NCI-H1436 (cell line): ENCODE results near the gene IDI2.

Experiments
- DNase-seq: peaks from one replicate; lab custom pipeline; 2025; lab: John Stamatoyannopoulos, UW

IDI2 gene

DNA sequence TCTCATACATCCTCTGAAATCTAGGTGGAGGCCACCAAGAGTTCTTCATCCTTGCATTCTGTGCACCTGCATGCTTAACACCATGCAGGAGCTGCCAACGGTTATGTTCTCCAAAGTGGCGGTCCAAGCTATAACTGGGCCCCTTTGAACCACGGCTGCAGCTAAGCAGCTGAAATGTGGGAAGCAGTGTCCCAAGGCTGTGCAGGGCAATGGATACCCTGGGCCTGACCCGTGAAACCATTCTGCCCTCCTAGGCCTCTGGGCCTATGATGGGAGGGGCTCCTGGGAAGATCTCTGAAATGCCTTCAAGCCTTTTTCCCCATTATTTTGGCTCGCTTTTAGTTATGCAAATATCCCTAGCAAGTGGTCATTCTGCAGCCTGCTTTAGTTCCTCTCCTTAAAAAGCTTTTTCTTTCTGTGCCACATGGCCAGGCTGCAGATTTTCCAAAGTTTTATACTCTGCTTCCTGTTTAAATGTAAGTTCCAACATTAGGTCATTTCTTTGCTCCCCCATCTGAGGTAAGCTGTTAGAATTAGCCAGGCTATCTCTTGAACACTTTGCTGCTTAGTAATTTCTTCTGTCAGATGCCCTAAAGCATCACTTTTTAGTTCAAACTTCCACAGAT lies 45.1 kb downstream of the IDI2 start:
- DNase-seq = no peak

DNA sequence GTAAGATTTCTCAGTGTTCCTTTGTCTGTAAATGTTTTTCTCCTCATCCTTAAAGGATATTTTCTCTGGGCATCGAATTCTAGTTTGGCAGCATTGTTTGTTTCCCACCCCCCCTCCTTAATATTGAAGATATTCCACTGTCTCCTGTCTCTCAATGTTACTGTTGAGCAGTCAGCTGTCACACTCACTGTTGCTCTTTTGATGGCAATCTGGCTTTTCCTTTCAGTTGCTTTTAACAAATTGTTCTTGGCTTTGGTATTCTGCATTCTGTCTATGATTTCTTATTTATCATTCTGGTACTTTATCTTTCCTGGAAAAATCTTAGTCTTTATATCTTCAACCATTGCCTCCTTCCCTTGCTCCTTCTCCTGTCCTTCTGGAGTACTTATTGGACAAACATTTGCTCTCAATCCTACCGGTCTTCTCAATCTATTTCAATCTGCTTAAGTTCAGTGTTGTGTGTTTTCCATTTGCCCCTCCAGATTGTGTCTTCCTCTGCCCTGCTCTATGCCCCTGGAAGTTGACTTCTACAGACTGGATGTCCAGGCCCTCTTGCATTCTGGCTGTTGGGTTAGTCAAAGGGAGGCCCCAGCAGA lies 46.7 kb downstream of the IDI2 start:
- DNase-seq = no peak

- no peak for DNase-seq
These were observed 49.3 kb downstream of the IDI2 start for GRCh38 chr10:976316-976715.

DNA sequence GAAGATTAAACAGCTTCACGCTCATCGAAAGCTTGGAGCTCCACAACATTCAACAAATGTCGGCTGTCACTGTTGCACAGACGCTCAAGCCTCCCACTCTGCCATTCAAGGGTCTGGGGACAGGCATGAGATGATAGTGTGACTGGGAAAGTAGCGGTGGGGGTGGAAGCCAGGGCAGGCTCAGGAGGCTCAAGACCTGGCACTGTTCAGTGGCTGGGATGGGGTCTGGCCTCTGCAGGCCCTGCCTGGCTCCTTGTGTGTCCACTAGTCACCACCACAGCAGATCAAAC lies 50.9 kb downstream of the IDI2 start:
- DNase-seq = no peak

DNA sequence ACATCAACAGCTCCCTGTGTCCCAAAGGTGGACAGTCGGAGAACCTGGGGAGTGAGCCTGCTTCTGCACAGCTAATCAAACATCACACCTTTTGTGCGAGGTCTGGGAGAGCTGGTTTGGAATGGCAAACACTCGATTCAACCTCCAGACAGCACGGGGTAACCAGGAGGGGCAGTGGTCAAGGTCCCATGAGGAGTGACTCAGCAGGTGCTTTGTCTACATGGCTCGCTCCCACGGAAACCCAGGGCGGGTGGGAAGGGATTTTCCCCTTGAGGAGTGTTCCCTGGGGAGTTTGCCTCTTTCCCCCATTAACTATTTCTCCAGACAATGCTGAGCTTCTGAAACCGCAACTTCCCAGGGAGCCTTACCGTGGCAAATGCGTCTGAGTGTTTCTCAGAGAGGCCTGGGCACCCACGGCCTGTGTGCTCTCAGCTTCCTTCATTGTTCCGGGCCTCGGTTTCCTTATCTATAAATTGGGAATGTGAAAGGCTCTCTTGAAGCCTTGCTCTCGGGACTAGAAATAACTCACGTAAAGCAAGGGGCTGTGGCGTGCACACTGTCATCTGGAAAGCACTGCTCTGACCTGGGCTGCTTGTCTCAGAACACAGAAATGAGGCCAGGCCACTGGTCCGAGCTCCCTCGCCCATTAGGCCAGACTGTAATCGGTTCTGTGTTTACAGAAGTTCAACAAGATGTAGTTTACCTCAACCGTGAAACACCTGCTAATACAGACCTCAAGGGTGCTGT lies 51.4 kb downstream of the IDI2 start:
- DNase-seq = no peak

DNA sequence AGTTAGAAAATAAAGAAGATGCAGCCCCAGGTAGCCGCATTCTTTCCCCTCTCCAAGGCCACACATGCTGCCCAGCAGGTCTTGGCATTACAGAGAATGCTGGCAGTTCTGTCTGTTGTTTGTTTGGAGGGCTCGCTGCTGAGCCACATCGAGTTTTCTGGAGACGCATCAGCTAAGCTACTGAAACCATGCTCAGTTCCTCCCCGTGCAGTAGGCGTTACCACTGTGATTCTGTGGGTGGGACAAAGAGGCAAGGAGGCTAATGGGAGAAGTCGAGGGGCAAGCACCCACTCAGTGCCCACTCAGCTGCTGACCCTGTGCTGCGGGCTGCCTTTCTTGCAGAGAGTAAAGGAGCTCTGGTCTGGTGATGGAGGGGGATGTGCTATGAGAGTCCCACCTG lies 52.9 kb downstream of the IDI2 start:
- no peak for DNase-seq

DNA sequence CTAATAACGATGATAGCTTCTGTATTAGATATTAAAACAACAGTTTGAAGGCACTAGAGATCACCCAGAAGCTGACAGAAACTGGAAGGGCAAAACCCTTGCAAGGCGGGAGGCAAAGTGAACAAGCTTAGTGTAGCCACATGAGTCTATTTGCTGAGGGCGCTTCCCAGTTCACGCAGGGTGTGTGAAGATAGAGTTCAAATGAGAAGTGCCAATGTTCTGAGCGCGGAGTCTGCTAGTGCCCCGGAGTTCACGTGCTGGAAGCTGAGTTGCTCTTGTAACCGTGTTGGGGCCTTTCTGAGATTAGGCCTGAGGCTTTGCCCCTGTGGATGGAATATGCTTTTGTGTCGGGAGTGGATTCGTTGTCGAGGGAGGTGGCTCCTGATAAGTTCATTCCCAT lies 54.0 kb downstream of the IDI2 start:
- no peak for DNase-seq

DNA sequence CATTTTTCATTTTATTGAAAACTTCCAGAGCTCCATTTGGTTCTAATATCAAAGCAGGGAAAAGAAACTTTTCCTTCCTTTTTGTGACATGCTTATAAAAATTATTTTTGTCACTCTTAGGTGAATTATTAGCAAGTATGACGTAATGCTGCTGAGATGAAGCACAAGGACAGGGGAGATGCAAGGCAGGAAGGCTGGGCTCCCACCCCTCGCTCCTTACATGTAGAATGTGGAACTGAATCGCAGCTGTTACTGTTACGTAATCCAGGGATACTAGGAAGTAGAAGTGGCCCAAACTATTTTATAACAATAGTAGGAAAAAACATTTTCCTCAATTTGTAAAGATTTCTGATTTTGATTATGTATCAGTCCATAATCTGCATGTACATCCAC lies 54.5 kb downstream of the IDI2 start:
- DNase-seq = no peak

DNA sequence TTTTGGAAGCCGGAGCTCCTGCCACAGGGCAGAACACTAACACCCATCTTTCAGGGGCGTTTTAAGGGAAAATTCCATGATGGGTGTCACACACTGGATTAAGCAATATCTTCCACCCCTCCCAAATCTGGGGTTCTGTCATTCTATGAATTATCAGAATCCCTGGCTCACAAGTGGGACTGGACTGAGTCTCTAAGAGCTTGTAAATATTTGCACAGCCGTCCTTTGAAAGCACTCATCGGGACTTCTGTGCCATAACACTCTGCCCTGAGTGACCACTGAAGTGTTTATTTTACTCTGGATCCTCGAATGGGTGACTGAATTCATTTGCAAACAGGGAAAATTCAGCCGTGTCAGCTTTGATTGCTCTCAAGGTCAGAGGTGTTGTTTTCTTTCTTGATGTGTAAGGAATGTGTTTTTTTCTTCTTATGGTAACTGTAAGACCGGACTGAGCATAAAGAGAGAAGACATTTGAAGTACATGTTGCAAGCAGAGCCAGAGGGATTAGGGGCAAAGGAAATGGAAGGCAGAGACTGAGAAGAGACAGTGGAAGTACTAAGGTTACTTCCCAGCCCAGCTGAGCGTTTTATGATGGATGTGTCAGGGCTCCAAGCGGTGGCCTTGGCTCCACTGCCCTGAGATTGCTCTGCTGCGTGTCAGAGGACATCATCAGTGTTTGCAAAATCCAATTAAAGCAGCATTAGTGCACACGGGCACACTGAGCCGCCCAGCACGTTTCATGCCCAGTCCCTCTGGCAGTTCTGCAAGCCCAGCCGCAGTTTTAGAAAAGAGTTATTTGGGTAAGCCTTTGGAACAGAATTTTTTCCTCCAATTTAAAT lies 55.1 kb downstream of the IDI2 start:
- DNase-seq = no peak

DNA sequence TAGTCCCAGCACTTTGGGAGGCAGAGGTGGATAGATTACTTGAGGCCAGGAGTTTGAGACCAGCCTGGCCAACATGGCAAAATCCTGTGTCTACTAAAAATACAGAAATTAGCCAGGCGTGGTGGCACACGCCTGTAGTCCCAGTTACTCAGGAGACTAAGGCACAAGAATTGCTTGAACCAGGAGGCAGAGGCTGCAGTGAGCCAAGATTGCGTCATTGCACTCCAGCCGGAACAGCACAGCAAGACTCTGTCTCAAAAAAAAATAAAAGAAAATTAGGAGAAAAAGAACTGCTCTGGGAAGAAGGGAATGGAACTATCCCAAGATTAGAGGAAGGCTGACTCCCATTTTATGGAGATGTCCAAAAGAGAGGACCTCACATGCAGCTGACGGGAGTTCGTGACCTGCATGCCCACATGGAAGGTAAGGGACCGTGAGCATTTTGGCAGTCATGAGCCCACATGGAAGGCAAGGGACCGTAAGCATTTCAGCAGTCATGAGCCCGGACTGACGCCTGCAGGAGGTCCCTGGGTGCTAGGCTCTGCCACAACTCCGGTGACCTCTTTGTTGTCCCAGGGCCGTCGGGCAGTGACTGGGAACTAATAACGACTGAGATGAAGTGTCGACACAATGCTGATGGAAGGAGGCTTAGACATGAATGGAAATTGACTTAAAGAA lies 56.0 kb downstream of the IDI2 start:
- no peak for DNase-seq
